GM20431 (cell line): ENCODE data around the gene SBSN.
"Not testable (repeated sequence)": the region's sequence is repeated elsewhere in the genome, so short reads cannot be mapped to it uniquely, and the experiment has no call there.

Source experiments
- in situ Hi-C: fragments of 300-500 bp; cut with MseI, MboI; formaldehyde crosslinking; loops from one replicate; pipeline ENCODE4 v1.15.0; 2020; ENCODE audit warnings: low sequenced_read_pairs; ENCODE audit not compliant: unreplicated experiment

SBSN gene

GRCh38 chr19:35483089-35483488 lies 45.0 kb downstream of the SBSN start:
- in situ Hi-C loops, result no loop called here

GRCh38 chr19:35478794-35479677 lies 49.1 kb downstream of the SBSN start:
- in situ Hi-C loops, result no loop called here

GRCh38 chr19:35476149-35476548 lies 52.0 kb downstream of the SBSN start:
- in situ Hi-C loops, result no loop called here

GRCh38 chr19:35474594-35474993 lies 53.5 kb downstream of the SBSN start:
- in situ Hi-C loops, result not testable (repeated sequence)

- in situ Hi-C loops, result no loop called here
These were observed 54.0 kb downstream of the SBSN start for GRCh38 chr19:35474104-35474503.
